ENCODE results near the gene KRT36.

Gene KRT36

DNA sequence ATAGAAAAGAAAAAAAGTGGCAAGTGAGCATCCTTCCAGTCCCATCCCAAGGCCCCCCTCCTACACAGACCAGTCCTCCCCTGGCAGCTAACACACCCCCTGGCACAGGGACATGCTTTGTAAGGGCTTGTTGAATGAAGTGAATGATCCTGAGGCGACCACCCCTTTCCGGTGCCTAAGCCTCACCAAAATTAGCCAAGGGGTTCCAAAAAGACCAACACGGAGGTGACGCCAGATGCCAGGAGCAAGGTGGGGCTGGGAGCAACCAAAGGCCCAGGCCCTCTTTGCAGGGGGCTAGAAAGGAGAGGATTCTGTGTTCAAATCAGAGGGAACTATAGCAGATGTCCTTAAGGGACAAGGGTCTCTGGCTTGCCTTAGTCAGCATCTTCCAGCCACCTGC lies 14.3 kb downstream of the KRT36 start:
- no peak for DNase-seq

GRCh38 chr17:41474863-41475262 lies 14.8 kb downstream of the KRT36 start:
- no peak for DNase-seq

DNA sequence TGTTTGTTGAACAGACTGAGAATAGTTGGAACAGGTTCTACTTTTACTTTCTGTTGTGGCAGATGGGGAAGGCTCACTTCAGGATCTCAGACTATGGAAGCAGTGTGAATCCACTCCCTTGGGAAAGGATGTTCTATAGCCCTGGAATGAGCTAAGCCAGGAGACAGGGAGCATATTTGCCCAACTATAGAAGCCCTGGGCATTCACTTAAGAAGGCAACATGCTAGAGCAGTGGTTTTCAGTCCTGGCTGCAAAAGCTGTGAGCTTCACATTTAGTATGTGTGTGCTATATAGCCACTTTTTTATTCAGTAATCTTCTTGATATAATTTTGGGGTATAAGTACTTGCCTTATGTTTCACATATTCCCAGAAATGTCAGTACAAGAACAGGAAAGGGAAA lies 21.4 kb downstream of the KRT36 start:
- no peak for DNase-seq

DNA sequence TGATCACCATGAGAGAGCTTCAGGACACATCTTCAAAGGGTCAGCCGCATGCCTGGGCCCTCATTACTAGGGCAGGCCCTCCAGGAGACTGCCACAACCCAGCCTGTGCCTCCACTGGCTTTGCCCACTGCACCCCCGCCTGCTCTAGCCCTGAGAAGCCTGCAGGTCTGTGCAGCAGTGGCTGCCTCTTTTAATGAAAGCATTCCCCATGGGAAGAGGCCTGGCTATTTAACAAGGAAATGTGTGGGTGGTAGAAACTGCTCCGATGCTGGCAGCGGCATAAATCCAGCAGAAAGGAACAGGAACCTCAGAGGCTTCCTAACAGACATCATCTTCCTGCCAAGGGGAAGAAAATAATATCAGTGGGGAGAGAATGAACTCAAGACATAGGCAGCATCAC lies 22.1 kb downstream of the KRT36 start:
- no peak for DNase-seq

DNA sequence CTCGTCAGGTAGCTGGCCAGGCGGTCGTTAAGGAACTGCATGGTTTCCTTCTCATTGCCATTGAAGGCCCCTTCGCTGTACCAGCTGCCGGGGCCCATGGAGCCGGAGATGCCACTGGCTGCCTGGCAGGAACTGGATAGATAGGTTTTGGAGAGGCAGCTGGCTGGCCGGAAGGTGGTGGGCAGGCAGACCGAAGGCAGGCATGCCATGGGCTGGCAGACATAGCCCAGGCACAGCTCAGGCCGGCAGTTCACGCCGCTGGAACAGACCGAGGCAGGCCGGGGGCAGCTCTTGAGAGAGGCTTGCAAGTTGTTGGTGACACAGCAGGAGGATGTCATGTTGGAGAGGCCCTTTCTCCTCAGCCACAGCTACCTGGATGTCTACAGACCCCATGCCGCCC lies 22.7 kb downstream of the KRT36 start, which contains the start of gene KRT32:
TSS of gene KRT32 (minus strand) at position 399 of the 400 bp plus-strand sequence. CDS start at position 338, 61 bp downstream.
- DNase-seq, result no peak

- DNase-seq, result no peak
These were observed 25.0 kb downstream of the KRT36 start for GRCh38 chr17:41464682-41465081.

- no peak for DNase-seq
These were observed 25.5 kb downstream of the KRT36 start for GRCh38 chr17:41464173-41464572.

- DNase-seq, result no peak
These were observed 26.0 kb downstream of the KRT36 start for GRCh38 chr17:41463746-41464145.

DNA sequence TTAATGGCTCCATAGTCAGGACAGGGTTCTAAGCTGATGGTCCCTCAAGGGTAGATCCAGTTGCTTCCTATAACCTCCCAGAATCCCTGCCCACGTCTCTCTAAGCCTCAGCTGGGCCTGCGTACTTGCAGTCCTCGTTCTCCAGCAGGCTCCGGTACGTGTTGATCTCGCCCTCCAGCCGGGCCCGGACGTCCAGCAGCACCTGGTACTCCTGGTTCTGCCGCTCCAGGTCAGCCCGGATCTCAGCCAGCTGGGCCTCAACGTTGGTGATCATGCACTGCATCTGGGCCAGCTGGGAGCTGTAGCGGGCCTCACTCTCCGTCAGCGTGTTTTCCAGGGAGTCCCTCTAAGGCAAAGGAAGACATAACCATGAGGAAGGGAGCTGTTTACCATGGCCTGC lies 27.0 kb downstream of the KRT36 start:
- no peak for DNase-seq

GRCh38 chr17:41457676-41458075 lies 32.0 kb downstream of the KRT36 start:
- no peak for DNase-seq

DNA sequence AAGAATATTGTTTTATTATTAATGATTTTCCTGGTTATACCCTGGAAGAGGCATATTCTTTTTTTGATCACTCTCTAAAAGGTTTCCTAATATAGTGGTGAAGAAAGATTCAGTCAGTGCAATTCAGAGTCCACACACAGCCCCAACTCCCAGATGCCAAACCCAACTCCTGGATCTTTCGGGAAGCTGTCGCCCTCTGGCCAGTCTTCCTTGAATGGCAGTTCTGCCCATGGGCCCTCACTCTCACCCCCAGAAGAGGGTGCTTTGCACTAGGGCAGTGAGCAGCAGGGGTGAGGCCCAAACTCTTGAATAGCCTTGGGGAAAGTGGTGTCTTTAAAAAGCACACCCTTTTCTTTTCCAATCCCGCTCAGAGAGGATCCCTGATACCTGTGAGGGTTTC lies 33.5 kb downstream of the KRT36 start:
- DNase-seq, result no peak

- DNase-seq, result no peak
These were observed 34.5 kb downstream of the KRT36 start for GRCh38 chr17:41455236-41455635.

DNA sequence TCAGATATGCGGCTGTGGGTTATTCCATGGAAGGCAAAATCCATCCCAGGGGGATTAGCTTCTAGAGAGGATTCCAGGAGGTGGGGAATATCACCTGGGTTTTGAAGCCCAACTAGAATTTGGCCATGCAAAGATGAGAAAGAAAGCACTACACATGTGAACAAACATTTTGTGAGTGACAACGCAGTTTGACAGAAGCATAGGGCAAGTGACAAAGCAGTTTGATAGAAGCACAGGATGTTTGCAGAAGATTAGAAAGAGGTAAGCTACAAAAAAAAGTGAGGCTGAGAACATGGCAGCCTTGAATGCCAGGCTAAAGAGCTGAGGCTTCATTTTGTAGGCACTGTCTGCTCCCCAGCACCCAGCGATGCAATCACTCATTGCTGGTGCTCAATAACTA lies 36.6 kb downstream of the KRT36 start:
- DNase-seq, result no peak

GRCh38 chr17:41452281-41452680 lies 37.4 kb downstream of the KRT36 start:
- no peak for DNase-seq

GRCh38 chr17:41451154-41451728 lies 38.5 kb downstream of the KRT36 start:
- DNase-seq, result no peak

GRCh38 chr17:41449008-41449407 lies 40.7 kb downstream of the KRT36 start:
- no peak for DNase-seq

GRCh38 chr17:41448506-41448905 lies 41.2 kb downstream of the KRT36 start:
- DNase-seq, result no peak

GRCh38 chr17:41446806-41447205 lies 42.9 kb downstream of the KRT36 start:
- no peak for DNase-seq

GRCh38 chr17:41444640-41445039 lies 45.1 kb downstream of the KRT36 start:
- no peak for DNase-seq

DNA sequence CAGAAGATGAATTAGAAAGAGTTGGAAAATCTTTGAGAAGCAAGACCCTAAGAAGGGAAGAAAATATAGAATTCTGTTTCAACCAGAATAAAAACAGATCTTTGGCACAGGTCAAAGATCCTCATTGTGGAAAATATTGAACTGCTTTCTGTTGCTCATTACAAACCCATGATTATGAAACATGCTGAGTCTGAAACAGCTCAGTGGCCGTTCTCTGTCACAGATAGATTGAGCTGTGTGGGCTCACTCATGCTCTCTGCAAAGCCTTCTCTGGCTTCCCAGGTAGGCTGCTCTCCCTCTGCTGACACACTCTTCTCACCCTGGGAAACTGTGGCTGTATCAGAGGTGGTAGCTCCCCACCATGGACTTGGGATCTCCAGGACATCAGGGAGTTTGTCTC lies 45.5 kb downstream of the KRT36 start:
- DNase-seq, result no peak

GRCh38 chr17:41442739-41443138 lies 47.0 kb downstream of the KRT36 start:
- no peak for DNase-seq

- DNase-seq, result no peak
These were observed 49.1 kb downstream of the KRT36 start, which contains the start of gene KRT38 for GRCh38 chr17:41440531-41441033. Gene KRT38, minus strand, starts transcription at chr17:41440983. Its CDS starts 62 bp downstream, at chr17:41440921.

DNA sequence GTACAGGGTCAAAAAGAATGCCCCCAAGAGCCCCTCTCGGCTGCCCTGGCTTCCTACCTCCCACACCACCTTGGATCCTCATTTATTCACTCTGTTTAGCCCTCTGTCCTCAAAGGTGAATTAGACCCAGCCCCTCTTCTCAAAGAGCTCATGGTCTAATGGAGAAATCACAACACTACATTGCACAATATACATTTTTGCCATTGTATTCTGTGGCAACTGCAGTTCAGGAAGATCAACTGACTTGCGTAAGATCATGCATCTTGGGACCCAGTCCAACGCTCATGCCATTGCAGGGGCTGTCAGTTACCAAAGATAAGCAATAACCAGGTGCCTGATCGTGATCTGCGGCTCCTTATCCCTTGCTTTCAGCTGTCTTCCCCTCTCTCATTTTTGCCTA lies 50.3 kb downstream of the KRT36 start:
- DNase-seq, result no peak

GRCh38 chr17:41437769-41438168 lies 51.9 kb downstream of the KRT36 start:
- DNase-seq, result no peak

- DNase-seq, result no peak
These were observed 52.5 kb downstream of the KRT36 start for GRCh38 chr17:41437254-41437653.
